NOMO-1 (cell line): ENCODE data around the gene LY6G6F.

Experiments
- DNase-seq, 2 experiments: peaks; one replicate each; lab custom pipeline; 2025; ENCODE audit not compliant: unreplicated experiment in 2 of 2; lab: John Stamatoyannopoulos, UW

Gene LY6G6F

GRCh38 chr6:31676322-31676903, 30.3 kb upstream of the LY6G6F start:
- peak in 1 of 2 experiments; percentile 50 for DNase-seq

DNA sequence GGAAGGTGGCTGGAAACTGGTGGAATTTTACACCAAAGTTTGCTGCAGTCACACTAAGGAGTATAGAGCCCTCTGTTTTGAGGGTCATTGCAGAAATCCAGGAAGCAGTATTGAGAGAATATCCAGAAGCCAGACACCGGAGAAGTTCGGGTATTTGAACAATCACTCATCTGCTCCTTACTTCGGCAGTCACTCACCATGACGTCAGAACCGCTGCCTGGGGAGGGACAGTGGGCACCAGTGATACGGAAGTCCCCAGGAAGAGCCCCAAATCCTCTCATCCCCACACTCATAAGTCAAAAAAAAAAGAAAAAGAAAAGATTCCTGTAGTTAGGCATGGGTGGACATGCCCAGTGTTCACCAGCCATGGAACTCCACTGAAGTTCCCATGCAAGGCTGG, 29.8 kb upstream of the LY6G6F start:
- no peak for DNase-seq

GRCh38 chr6:31677955-31678354, 28.7 kb upstream of the LY6G6F start:
- DNase-seq, result no peak

DNA sequence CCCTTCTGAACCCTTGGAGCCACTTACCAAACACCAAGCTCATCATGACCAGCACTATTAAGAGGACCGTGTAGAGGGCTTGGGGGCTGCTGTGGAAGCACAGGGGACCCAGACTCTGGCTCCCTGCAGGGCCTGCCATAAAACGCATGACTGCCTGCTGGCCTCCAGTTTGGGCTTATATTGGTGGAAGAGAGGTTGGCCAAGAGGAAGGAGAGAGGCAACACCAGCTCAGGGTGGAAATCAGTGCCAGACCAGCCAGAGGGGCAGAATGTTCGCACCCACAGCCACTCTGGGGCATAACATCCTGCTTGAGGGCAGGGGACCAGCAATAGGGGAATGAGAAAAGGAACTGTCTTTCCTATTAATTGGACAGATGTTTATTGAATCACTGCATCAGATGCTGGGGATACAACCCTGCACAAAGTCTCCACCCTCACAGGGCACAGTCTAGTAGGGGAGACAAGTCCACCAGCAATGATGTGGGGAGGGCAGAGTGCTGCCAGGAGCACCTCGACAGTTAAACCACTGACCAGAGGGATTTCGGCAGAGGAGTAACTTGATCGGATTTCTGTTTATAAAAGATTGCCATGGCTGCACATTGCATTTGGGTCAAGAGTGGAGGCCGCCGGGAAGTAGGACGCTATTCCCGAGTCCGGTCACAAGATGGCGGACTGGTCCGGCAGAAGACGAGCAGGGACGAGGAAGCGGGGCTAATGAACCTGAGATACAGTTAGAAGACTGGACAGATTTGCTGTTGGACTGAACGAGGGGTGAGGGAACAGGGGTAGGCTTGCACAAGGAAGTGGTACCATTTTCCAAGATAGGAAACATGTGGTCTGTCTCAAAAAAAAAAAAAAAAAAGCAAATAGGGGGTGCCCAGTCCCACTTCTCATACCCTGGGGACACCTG, 26.2 kb upstream of the LY6G6F start, which contains the start of gene LY6G5C:
Gene LY6G5C (minus strand): TSS at position 842 of the 909 bp plus-strand sequence. CDS start 694 bp downstream, at position 148.
- DNase-seq, result peak; percentile 64 to 76

DNA sequence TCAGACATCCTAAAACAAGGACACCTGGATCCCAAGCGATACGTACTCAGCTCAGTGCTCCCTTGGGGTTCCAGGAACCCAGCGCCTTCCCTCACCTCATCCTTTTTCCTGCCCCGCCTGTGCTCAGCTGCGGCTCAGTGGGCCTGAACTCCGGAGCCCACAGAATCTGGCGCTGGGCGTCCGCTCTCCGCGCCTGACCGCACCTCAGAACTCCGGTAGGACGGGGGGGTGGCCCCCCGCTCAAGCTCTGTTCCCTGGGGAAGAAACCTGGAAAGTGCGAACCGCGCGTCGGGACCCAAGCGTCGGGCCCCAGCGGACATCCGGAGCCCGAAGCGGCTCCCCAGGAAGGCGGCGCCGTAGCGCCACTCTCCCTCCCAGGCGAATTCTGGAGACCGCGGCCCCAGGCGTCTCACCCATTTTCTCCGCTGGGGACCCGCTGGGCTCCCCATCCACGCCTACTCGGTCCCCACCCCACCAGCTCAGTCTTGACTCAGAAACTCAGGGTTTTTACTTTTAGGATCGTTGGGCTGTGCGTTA, 25.5 kb upstream of the LY6G6F start:
- no peak for DNase-seq

- DNase-seq, result no peak
These were observed 23.1 kb upstream of the LY6G6F start for GRCh38 chr6:31683591-31683990.

DNA sequence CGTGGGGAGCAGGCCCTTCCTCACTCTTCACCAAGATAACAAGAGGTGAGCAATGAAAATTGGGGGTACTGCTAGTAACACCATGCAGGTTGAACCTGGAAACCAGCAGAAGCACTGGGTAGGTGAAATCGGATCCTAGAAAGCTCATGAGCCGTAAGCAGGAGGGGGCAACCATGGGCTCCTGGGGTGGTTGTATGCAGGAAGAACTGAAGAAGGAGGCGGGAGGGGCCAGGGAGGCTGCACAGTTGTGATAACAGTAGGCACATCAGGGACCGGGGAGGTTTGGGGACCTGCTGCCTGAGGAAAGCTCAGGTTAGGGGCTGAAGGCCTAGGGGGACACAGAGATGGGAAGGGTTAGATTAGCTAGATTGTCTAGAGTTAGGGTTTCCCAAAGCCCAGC, 20.2 kb upstream of the LY6G6F start:
- no peak for DNase-seq

- no peak for DNase-seq
These were observed 19.3 kb upstream of the LY6G6F start for GRCh38 chr6:31687321-31687720.

DNA sequence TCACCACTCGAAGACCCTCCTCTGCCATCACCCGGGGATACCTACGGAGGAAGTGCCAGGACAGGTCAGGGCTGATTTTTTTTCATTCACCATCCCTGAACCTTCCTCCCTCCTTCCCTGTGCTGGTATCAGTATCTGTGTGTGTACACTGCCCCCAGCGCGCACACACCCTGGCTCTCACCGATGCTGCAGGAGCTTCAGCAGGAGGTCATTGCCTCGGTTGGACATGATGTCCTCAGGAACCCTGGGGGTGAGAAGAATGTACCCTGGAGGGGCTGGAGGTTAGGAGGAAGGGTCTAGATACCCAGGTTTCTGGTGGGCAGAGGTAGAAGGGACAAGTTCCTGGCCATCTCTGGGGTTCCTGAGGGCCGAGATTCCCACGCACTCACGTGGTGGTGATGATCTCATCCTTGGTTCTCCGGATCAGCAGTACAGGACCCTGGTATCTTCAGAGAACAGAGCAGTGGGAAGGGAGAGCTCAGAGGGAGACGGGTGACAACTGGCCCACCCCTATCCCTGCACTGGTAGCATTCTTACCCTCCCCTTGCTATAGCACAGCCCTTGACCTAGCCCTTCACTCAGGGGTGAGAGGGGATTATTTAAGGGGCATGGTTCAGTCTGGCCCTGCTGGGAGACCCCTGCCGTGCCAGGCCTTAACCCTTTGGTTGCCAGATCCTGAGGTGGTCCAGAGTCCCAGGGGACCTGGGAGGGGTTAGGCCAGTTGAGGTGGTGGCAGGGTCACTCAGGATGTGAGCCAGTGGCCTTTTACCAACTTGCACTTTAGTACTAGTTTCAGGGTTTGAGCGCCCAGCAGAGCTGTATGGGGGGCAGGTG, 18.6 kb upstream of the LY6G6F start:
- DNase-seq, result no peak

DNA sequence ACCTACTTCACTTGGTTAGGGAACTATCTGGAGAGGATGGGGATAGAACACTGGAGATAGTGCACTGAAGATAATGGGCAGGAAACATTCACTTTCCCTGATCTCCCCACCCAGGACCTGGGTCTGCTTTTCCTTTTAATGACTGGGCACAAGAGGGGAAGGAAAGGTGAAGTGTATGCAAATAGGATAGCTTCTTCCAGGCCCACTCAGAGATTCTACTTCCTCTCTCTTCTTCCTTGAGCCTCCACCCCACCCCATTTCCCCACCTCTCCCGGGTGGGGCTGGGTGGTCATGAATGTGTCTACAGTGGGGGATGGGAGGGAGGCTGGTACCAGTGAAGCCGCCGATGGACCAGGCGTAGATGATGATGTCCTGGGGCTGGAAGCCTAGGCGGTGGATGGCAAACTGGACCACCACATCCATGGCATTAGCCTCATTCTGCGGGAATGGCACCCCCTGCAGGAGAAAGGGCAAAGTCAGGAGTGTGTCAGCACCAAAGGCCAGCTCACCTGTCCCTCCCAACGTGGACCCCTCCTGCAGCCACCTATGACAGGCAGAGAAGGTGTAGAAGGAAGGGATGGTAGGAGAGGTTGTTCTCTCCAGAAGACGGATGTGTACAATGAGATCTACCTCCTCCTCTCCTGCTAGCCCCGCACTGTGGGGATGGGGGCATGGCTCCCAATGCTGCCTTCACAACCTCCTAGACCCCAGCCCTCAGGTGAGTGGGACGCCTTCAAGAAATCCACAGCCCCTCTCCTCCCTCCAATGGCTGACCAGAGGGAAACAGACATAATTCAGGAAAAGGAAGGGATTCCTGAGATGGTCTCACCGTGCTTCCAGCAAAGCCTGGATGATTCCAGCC, 17.2 kb upstream of the LY6G6F start:
- no peak for DNase-seq

DNA sequence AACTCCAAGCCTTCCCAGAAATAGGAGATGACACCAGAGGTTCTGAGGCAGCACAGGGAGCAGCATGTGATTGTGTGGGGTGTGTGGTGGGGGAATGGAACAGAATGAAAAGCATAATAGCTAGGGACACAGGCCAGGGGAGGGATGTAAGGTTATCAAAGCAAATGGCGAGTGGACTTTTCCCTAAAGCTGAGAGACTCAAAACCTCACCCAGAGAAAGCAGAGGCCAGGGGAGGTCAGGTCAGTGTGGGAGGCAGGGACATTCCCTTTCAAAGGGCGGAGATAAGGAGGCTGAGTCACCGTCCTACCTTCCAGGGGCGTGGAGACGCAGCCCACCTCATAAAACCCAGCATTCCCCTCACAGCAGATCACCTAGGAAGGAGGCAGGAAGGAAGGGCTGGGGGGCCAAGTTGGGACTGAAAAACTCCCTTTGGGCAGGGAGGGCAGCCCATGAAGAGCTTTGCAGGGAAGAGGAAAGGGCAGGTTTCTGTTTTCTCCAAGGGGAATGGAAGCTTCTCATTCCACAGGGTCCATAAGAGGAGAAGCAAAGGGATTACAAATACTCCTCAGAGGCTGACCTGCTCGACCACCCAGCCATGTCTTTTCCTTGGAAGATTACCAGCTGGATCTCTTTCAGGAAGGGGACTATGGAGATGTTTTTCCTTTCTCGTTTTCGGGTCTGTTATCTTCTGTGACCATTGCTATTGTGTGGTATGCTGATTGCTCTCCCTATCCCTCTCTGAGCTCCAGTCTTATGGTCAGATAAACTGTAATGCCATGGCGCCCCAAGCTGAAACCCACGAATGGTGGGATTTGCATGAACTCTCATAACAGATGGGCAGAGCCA, 16.2 kb upstream of the LY6G6F start:
- DNase-seq, result no peak

DNA sequence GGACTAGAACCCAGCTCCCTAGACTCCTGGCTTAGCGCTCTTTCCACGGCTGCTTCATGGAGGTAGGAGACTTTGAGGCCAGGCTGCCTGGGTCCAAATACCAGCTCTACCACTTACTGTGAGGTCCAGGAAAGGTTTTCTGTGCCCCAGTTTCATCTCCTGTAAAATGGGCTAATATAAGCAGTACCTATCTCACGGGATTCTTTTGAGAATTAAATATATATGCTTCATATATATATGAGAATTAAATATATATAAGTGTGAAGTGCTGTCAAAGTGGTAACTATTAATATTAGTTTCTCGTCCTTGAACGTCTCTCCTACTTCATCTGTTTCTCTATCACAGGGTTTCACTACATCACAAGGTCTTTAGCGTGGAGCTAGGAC, 15.6 kb upstream of the LY6G6F start:
- no peak for DNase-seq

GRCh38 chr6:31691564-31692108, 15.0 kb upstream of the LY6G6F start:
- no peak for DNase-seq

GRCh38 chr6:31692353-31692752, 14.3 kb upstream of the LY6G6F start:
- DNase-seq, result no peak

DNA sequence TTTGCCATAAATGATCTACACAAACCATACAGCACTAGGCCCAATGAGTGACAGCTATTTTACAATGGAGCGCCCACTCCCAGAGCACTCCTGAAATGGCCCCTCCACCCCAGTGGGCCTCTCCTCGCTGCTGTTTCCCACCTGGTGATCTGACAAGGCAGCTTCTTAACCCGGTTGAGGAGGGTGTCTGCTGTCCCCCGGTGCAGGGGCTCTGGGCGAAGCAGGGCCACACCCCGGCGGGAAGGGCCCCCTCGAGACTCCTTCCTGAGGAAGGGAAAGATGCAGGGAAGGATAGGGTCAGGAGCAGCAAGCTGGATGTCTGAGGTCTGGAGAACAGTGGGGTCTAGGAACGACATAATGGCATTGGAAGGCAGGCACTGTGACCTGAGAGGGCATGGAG, 13.8 kb upstream of the LY6G6F start:
- DNase-seq, result no peak

GRCh38 chr6:31693535-31693934, 13.1 kb upstream of the LY6G6F start:
- DNase-seq, result no peak

GRCh38 chr6:31697555-31697954, 9.1 kb upstream of the LY6G6F start:
- no peak for DNase-seq

DNA sequence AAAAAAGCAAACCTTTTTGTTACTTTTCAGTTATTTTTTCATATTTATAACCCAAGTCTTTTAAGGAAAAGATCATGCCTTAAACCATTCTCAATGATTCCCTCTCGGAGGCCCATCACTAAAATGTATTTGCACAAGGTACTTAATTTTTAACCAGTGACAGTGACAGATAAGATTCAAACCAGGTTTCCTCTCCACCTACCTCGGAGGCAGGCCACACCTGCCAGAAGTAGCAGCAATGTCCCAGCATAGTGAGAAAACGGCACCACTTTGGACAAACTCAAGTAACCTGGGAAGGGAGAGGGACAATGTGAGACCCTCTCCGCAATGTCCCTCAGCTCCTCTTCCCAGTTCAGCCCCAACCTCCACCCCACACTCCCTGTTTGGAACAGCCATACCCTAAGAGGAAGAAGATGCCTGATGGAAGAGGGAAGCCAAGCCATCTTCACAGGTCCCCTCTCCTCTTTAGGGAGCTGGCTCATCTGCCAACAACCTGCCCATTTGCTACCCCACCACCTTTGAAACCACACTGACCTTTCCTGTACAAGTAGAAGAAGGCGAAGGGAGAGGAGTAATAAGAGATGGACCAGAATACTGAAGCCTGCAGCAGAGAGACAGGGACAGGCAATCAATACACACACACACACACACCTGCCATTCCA, 5.8 kb upstream of the LY6G6F start:
- DNase-seq, result no peak
